Natural killer cell treated with Interleukin-12 subunit alpha and Interleukin-12 subunit beta and Interleukin-15 and Interleukin-18, amount 100 ng/mL, for 72 hours (primary cell): Measurements from ENCODE around the gene MAPK1IP1L. TPM values are rescaled to one million over a fixed set of nuclear protein-coding genes. Genes with fewer than 3 reads are reported as not detected.
"Not testable (repeated sequence)": the region's sequence is repeated elsewhere in the genome, so short reads cannot be mapped to it uniquely, and the experiment has no call there.

Source experiments
- ATAC-seq, 2 donors: fragments of 150-1000 bp; cut with Tn5 transposase in 1 of 2; sonication (Bioruptor Pico), chemical (Tn5 transposase) in 1 of 2; 2 replicates each; pipeline ENCODE4 v1.10.0; 2021
- DNase-seq: peaks from one replicate; pipeline ENCODE4 v3.0.0; 2022; ENCODE audit warnings: low spot score
- H3K27ac Mint-ChIP-seq, 2 donors: 1 replicate in 1 of 2; 2 replicates in 1 of 2; pipeline ENCODE4 v1.8.0; 2022; ENCODE audit warnings: mixed read lengths in 2 of 2, mild to moderate bottlenecking in 1 of 2, moderate library complexity in 1 of 2
- H3K27me3 Mint-ChIP-seq, 2 donors: 1 replicate in 1 of 2; 2 replicates in 1 of 2; pipeline ENCODE4 v1.8.0; 2022; ENCODE audit warnings: mixed read lengths in 2 of 2
- H3K36me3 Mint-ChIP-seq: one replicate; pipeline ENCODE4 v1.8.0; 2022; ENCODE audit warnings: mixed read lengths
- H3K4me1 Mint-ChIP-seq, 2 donors: 1 replicate in 1 of 2; 2 replicates in 1 of 2; pipeline ENCODE4 v1.8.0; 2022; ENCODE audit warnings: low read depth in 2 of 2, mixed read lengths in 2 of 2, mild to moderate bottlenecking in 1 of 2
- H3K4me3 Mint-ChIP-seq: one replicate; pipeline ENCODE4 v1.8.0; 2022; ENCODE audit warnings: mixed read lengths
- H3K9me3 Mint-ChIP-seq: 2 replicates; pipeline ENCODE4 v1.8.0; 2022; ENCODE audit warnings: mixed read lengths
- total RNA-seq, 2 donors: library from RNA; stranded (reverse); gene quantifications; one replicate each; pipeline ENCODE4 v1.2.3, GENCODE V29; 2022

Gene MAPK1IP1L
- total RNA-seq = 100 to 1,000 TPM in 1 of 2 donors, 10 to 100 TPM in 1; 99.7 to 119 TPM

DNA sequence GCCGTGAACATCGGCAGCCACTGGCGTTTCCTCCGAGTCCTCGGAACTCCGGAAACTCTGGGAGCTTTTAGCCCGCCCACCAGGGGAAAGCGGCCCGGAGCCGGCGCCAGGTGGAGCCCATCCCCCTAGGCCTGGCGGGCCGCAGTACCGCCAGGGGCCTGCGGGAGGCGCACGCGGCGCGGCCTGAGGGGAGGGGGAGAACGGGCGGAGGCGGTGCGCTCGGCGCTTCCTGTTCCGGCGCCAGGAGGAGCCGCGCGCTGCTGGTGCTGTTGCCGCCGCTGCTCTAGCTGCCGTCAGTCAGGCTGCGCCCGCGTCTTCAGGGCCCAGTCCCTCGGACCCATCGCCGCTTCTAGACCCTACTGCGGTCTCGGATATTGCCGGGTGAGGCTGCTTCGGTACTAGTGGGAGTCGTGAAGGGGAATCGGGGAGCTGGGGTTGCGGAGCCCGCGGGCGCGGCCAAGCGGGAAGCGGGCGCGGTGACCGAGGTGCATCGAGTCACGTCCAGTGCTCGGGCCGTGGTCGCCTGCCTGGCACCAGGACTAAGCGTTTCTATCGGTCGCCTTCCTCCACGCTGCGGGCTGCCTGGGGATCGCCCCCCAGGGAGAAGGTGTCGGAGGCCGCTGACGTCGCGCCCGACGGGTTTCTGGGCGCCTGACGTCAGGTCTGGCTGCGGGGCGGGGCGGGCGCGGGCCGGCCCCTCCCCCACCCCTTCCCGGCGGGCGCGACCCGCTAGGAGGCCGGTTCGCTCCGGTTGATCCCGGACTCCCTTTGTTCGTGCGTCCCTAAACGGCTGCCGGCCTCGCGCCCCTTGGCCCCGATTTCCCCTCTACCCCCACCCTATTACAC is at the start of gene MAPK1IP1L:
Gene MAPK1IP1L, plus strand, starts transcription at position 225 of the 846 bp plus-strand sequence. CDS start 10,037 bp downstream, outside the sequence.
- ATAC-seq (peak; percentile 98), DNase-seq (peak; percentile 93)
- Mint-ChIP-seq H3K27ac (peak within 1 kb of the TSS; percentile 57 to 86), H3K9me3 (no peaks in the 10 kb centered on the region), H3K36me3 (peaks cover 10% of the 10 kb centered on the region), H3K4me3 (peak within 1 kb of the TSS; percentile 84), H3K4me1 (peaks cover 29 to 30% of the 10 kb centered on the region in 2 donors), H3K27me3 (no peaks in the 10 kb centered on the region)

DNA sequence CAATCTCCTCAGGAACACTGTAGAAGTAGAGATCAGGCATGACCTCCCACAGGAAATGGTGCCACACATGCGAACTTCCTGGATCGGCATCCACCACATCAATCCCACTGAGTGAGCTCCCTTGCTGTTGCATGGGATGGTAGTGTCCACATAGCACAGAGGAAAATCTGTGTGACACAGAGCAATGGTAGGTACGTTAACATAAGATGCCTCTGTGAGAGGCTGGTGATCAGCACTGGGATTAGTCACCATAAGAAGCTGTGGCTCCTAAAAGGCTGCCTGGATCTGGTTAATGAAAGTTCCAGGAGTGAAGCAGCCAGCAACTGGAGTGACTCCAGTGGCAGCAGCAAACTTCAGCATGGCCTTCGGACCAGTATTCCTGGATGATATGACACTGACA is 46.4 kb upstream of the MAPK1IP1L start:
- no peaks in the 10 kb centered on the region for H3K9me3 Mint-ChIP-seq
- no peaks in the 10 kb centered on the region for H3K27me3 Mint-ChIP-seq
- no peak overlapping the region for H3K27ac Mint-ChIP-seq
- no peak for ATAC-seq
- no peak overlapping the region for H3K4me3 Mint-ChIP-seq
- H3K4me1 Mint-ChIP-seq = peaks cover 3 to 6% of the 10 kb centered on the region in 2 donors
- no peak for DNase-seq
- no peaks in the 10 kb centered on the region for H3K36me3 Mint-ChIP-seq

DNA sequence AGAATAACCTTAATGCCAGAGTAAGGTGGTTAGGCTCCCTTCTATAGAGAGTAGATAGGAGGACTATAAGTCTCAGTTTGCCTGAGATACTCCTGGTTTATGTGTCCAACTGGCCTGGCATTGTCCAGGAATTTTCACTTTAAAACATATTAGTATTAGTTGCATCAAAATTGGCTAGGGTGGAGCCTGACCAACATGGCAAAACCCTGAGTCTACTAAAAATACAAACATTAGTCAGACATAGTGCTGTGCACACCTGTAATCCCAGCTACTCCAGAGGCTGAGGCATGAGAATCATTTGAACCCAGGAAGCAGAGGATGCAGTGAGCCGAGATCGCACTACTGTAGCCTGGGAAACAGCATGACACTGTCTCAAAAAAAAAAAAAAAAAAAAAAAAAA is 36.4 kb upstream of the MAPK1IP1L start:
- Mint-ChIP-seq H3K36me3 (peaks cover 10% of the 10 kb centered on the region), H3K4me3 (no peak overlapping the region), H3K4me1 (peaks cover 1 to 2% of the 10 kb centered on the region in 2 donors), H3K9me3 (no peaks in the 10 kb centered on the region), H3K27me3 (no peaks in the 10 kb centered on the region), H3K27ac (no peak overlapping the region)
- DNase-seq = no peak
- ATAC-seq = no peak

DNA sequence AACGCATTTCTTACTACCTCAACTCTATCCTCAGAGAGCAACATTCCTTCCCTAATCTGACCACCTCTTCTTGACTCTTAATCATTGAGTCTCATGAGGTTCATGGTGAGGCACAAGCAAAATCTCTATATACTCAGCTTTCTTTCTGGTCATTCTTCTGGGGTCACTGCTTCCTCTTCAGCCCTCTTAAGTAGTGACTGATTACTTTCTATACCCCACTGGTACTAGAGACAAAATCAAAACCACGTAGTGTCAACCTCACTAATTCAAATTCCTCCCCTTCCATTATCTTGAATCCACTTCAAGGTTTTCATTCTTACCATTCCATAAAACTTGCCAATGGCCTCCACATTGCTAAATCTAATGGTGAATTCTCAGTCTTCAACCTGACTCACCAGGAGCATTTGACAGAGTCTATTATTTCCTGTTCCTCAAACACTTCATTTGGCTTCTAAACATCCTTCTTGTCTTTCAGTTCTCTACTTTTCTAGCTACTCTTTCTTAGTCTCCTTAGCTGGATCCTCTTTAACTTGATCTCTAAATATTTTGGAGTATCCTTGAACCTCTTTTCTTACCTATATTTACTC is 31.4 kb upstream of the MAPK1IP1L start:
- Mint-ChIP-seq H3K9me3 (no peaks in the 10 kb centered on the region), H3K36me3 (peaks cover 14% of the 10 kb centered on the region), H3K27me3 (no peaks in the 10 kb centered on the region), H3K4me1 (peaks cover 6 to 11% of the 10 kb centered on the region in 2 donors), H3K4me3 (no peak overlapping the region), H3K27ac (no peak overlapping the region)
- DNase-seq = no peak
- ATAC-seq = no peak

DNA sequence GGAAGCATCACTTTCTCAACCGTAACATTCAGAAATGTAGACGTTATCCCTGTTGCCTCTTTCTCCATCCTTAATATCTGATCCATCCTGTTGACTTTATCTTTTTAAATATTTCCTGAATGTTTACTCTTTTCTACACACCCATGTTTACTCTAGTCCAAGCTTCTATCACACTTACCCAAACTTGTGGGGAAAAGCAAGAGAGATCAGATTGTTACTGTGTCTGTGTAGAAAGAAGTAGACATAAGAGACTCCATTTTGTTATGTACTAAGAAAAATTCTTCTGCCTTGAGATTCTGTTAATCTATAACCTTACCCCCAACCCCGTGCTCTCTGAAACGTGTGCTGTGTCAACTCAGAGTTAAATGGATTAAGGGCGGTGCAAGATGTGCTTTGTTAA is 27.1 kb upstream of the MAPK1IP1L start:
- not testable (repeated sequence) for H3K9me3 Mint-ChIP-seq, H3K4me3 Mint-ChIP-seq

DNA sequence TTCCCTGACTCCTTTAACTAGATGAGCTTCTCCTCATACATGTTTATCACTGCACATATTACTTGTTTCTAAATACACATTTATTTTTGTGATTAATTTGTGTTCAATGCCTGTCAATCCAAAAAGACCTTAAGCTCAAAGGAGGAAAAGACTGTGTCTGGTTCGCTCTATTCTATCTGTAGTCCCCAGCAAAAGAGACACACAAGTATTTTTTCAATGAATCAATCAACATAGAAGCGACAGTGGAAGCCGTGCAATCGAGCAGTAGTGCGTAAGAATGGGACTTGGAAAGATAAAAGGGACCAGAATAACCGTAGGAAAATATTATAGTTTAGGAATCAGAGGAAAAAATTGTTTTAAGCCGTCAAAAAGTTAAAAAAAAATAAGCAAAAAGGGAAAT is 25.5 kb upstream of the MAPK1IP1L start:
- peaks cover 26 to 45% of the 10 kb centered on the region in 2 donors for H3K4me1 Mint-ChIP-seq
- H3K27ac Mint-ChIP-seq = peak overlapping the region; percentile 95 to 96
- no peaks in the 10 kb centered on the region for H3K9me3 Mint-ChIP-seq
- peaks cover 24% of the 10 kb centered on the region for H3K36me3 Mint-ChIP-seq
- DNase-seq = no peak
- peak overlapping the region; percentile 87 for H3K4me3 Mint-ChIP-seq
- H3K27me3 Mint-ChIP-seq = no peaks in the 10 kb centered on the region
- no peak for ATAC-seq

More for the DNA sequence above, 27.1 kb upstream of the MAPK1IP1L start:
- not testable (repeated sequence) for DNase-seq, ATAC-seq, H3K27me3 Mint-ChIP-seq
- Mint-ChIP-seq H3K36me3 (peaks cover 24% of the 10 kb centered on the region), H3K27ac (peak overlapping the region in 1 of 2 donors; percentile 5), H3K4me1 (peaks cover 32 to 45% of the 10 kb centered on the region in 2 donors)

DNA sequence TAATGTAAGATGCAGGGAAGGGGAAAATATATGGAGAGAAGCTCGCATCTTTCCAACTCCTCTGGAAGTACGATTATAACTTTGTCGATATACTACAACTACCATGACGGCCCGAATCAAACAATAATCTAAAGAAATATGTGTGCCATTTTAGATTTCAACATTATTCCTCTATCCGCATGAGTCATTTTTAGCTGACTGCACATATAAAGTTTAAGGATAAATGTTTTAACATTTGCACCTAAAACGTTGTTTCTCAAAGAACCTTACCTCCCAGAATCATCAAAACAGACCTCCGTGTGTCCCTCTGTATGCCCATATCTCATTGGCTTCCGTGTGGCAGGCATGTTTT is 25.0 kb upstream of the MAPK1IP1L start:
- no peak for DNase-seq
- no peak for ATAC-seq
- peaks cover 30 to 50% of the 10 kb centered on the region in 2 donors for H3K4me1 Mint-ChIP-seq
- no peaks in the 10 kb centered on the region for H3K9me3 Mint-ChIP-seq
- H3K27me3 Mint-ChIP-seq = no peaks in the 10 kb centered on the region
- H3K27ac Mint-ChIP-seq = peak overlapping the region; percentile 95 to 96
- peak overlapping the region; percentile 87 for H3K4me3 Mint-ChIP-seq
- H3K36me3 Mint-ChIP-seq = peaks cover 27% of the 10 kb centered on the region

DNA sequence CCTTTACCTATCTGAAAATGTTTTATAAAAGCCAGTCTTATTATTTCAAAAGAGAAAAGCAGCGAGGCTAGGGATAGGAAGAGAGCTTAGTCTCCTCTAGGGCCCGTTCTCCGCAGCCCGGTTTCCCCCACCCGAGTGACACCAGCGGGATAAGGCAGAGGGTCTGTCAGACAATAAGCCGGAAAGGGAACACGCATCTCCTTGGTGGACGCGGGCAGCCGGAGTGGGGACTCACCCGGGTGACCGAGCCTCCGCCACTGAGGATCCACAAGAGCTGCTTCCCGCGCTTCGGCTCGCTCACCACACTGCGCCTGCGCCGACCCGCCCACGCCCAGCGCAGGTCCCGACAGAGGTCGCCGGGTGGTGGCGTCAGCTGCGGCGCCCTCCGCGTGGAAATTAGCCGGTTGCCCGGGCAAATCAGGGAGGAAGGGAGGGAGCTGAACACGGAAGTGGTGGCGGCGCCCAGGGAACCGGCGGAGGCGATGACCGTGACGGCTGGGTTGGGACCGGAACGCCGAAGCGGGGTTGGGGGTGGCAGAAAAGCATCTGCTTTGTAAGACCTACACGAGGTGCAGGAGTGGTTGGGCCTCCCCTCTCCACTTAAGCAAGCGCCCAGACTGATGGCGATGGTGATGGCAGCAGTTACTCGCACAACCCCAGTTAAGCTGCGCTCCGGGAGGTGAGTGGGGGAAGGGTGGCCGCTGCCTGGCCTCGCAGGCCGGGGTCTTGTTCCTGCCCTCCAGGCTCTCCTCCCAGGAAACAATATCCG is 24.5 kb upstream of the MAPK1IP1L start, which contains the start of the genes SOCS4 and WDHD1:
Gene SOCS4, plus strand, starts transcription at position 444 of the 769 bp plus-strand sequence. CDS start 15,806 bp downstream, outside the sequence.
Gene WDHD1, minus strand, starts transcription at position 307 of the 769 bp plus-strand sequence. CDS start 312 bp downstream, outside the sequence.
- peaks cover 31 to 52% of the 10 kb centered on the region in 2 donors for H3K4me1 Mint-ChIP-seq
- peak within 1 kb of the TSS; percentile 95 to 96 for H3K27ac Mint-ChIP-seq
- H3K9me3 Mint-ChIP-seq = no peaks in the 10 kb centered on the region

DNA sequence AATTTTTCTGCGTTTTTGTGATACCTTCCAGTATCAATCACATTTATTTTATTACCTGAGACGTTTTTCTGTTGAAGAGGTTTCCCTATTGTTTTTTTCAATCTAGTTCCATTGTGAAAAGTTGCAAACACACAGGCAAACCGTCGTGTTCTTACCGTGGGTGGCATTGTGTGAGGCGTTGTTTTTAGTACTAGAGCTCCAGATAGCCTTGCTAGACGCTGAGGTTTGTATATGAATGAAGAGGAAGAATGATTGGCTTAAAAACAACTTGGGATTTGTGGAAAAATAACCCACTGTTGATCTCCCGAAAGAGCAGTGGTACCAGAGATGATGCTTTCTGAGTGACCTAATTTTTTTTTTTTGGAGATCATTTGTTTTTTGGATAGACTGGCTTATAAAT is 23.4 kb upstream of the MAPK1IP1L start:
- Mint-ChIP-seq H3K27ac (peak overlapping the region; percentile 95 to 96), H3K4me1 (peaks cover 31 to 52% of the 10 kb centered on the region in 2 donors), H3K27me3 (no peaks in the 10 kb centered on the region), H3K4me3 (peak overlapping the region; percentile 87), H3K36me3 (peaks cover 24% of the 10 kb centered on the region), H3K9me3 (no peaks in the 10 kb centered on the region)
- ATAC-seq = no peak
- no peak for DNase-seq

More for the DNA sequence above, 24.5 kb upstream of the MAPK1IP1L start, which contains the start of the genes SOCS4 and WDHD1:
- Mint-ChIP-seq H3K36me3 (peaks cover 25% of the 10 kb centered on the region), H3K27me3 (no peaks in the 10 kb centered on the region), H3K4me3 (peak within 1 kb of the TSS; percentile 87)
- DNase-seq (peak; percentile 98), ATAC-seq (peak; percentile 97 to 99)

DNA sequence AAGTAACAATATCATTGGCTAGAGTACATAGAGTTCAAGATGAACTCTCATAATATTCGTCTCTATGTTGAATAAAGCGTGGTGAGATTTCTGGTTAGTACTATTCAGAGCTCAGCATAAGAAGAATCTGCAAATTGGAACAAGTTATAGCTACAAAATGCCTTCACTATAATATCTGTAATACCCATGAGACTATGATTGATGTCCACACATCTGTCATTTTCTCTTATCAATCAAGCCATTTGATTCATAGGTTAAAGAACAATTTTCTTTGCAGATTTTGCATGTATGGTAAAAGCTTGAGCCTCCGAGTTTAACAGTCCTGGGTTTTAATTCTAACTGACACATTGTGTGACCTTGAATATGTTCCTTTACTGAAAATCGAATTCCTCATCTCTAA is 23.0 kb upstream of the MAPK1IP1L start:
- ATAC-seq (no peak), DNase-seq (no peak)
- peak overlapping the region; percentile 87 for H3K4me3 Mint-ChIP-seq
- H3K9me3 Mint-ChIP-seq = no peaks in the 10 kb centered on the region
- H3K27ac Mint-ChIP-seq = peak overlapping the region; percentile 95 to 96
- H3K36me3 Mint-ChIP-seq = peaks cover 21% of the 10 kb centered on the region
- H3K27me3 Mint-ChIP-seq = no peaks in the 10 kb centered on the region
- peaks cover 31 to 52% of the 10 kb centered on the region in 2 donors for H3K4me1 Mint-ChIP-seq

DNA sequence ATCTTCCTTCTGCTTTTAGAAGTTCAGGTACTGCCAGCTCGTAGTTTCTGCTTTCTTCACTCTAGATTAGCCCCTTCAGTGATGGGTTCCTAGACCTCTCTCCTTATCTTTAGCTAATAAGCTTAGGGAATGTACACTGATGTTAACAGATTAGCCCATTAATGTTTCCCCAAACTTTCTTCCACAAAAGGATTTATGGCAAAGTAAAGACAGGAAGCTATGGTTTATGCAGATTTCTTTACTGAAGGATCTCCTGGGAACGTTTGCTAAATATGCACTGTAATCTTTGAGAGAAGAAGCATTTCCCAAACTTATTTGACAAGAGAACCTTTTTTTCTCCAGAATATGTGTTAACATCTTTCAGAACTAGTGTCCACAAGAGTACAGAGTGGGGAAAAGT is 20.3 kb upstream of the MAPK1IP1L start:
- ATAC-seq = no peak
- H3K4me3 Mint-ChIP-seq = no peak overlapping the region
- H3K27ac Mint-ChIP-seq = no peak overlapping the region

DNA sequence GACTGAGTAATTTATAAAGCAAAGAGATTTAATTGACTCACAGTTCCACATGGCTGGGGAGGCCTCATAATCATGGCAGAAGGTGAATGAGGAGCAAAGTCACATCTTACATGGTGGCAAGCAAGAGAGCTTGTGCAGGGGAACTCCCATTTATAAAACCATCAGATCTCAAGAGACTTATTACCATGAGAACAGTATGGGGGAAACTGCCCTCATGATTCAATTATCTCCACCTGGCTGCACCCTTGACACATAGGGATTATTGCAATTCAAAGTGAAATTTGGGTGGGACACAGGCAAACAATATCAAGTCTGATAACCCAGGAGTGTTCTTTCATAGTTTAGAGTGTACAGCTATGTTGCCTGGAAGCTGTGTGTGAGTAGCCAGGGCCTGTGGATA is 13.5 kb upstream of the MAPK1IP1L start:
- not testable (repeated sequence) for H3K4me3 Mint-ChIP-seq, H3K27me3 Mint-ChIP-seq, H3K9me3 Mint-ChIP-seq, H3K4me1 Mint-ChIP-seq, H3K27ac Mint-ChIP-seq, DNase-seq, ATAC-seq
- H3K36me3 Mint-ChIP-seq = peaks cover 13% of the 10 kb centered on the region

More for the DNA sequence above, 20.3 kb upstream of the MAPK1IP1L start:
- H3K9me3 Mint-ChIP-seq = no peaks in the 10 kb centered on the region
- H3K27me3 Mint-ChIP-seq = no peaks in the 10 kb centered on the region
- peaks cover 7% of the 10 kb centered on the region for H3K36me3 Mint-ChIP-seq
- no peak for DNase-seq
- peaks cover 22 to 37% of the 10 kb centered on the region in 2 donors for H3K4me1 Mint-ChIP-seq

DNA sequence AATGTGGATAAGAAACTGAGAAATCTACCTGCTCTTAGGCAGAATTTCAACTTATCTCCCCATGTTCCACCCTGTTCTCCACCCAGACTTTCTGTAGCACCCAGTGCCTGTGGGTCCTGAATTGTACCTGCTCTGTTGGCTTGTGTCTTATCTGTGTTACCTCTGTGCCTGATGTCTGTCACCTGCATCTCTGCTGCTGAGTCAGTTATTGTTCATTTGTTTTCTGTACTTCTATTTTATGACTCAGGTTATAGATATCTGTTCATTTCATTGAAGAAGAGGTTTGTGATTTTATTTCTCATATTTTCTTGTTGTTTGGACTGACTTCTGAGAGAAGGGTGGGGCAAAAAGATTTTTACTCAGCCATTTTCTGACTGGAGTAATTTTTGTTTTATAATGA is 12.7 kb upstream of the MAPK1IP1L start:
- H3K27ac Mint-ChIP-seq = peak overlapping the region in 1 of 2 donors; percentile 22
- no peaks in the 10 kb centered on the region for H3K9me3 Mint-ChIP-seq
- ATAC-seq = no peak
- DNase-seq = no peak
- no peaks in the 10 kb centered on the region for H3K27me3 Mint-ChIP-seq
- peaks cover 0 to 7% of the 10 kb centered on the region in 2 donors for H3K4me1 Mint-ChIP-seq
- H3K4me3 Mint-ChIP-seq = no peak overlapping the region
- peaks cover 18% of the 10 kb centered on the region for H3K36me3 Mint-ChIP-seq
